ENCODE data around the gene TNP1. TPM values are rescaled to one million over a fixed set of nuclear protein-coding genes. Genes with fewer than 3 reads are reported as not detected.

Gene TNP1, protein sequence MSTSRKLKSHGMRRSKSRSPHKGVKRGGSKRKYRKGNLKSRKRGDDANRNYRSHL
- total RNA-seq (0.31 TPM), polyA plus RNA-seq (ENCODE audit: insufficient read depth in 1 of 8, insufficient read length in 8 of 8, low replicate concordance in 1 of 8) (1 to 10 TPM in 1 of 8 donors, under 1 TPM in 2, not detected in 5; 0.27 to 1.2 (median 0.63) TPM)
- long read RNA-seq, donor 1, partial matches to known transcripts, result 0 of 1 reads
- long read RNA-seq, donor 1, other reads (novel, unspliced or antisense), result 0 of 1 reads
- long read RNA-seq, donor 2, result 0 reads
- long read RNA-seq, donor 3, result 0 reads
- long read RNA-seq, donor 4, result 0 reads
- long read RNA-seq, donor 5, result 0 reads
- long read RNA-seq, donor 6, result 0 reads
- long read RNA-seq, donor 7, result 0 reads
- long read RNA-seq, donor 8, result 0 reads
- long read RNA-seq, donor 9, result 0 reads
- long read RNA-seq, donor 10, result 0 reads
- long read RNA-seq, donor 11, result 0 reads

DNA sequence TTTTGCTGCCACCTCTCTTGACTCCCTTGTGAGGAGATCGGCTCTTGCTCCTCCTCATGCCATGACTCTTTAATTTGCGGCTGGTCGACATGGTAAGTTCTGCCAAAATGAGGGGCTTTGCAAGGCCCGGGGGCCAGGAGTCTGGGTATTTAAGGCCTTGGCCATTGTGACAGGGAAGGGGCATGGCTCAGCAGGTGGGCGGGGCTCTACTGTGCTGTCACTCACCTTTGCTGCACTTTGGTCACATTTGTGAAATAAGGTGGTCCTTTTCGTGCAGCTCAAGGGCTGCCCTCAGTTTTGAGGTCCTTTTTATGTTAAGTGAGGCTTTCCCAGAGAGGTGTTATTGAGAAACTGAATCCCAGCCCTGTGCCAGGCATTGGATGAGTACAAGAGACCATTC, at the start of gene TNP1:
Gene TNP1 (minus strand): TSS at position 121 of the 400 bp plus-strand sequence. CDS start 30 bp downstream, at position 91.
- H3K27me3 ChIP-seq (ENCODE audit: control insufficient read depth, insufficient read depth, low read length), result no peaks in the 10 kb centered on the region
- no peak for DNase-seq
- no CpG with 5 or more reads among the region's 6 CpGs for WGBS (ENCODE audit: insufficient coverage)
- H3K27ac ChIP-seq (ENCODE audit: low read length), result no peak within 1 kb of the TSS
- H3K36me3 ChIP-seq (ENCODE audit: control insufficient read depth, insufficient read depth, low read length), result no peaks in the 10 kb centered on the region
- H3K4me1 ChIP-seq (ENCODE audit: control insufficient read depth, insufficient read depth, low read length), result peaks cover 30% of the 10 kb centered on the region
- H3K4me3 ChIP-seq (ENCODE audit: low read length), result no peak within 1 kb of the TSS
- H3K9me3 ChIP-seq (replicated peaks; ENCODE audit: control insufficient read depth, low read depth, low read length), result no peaks in the 10 kb centered on the region

DNA sequence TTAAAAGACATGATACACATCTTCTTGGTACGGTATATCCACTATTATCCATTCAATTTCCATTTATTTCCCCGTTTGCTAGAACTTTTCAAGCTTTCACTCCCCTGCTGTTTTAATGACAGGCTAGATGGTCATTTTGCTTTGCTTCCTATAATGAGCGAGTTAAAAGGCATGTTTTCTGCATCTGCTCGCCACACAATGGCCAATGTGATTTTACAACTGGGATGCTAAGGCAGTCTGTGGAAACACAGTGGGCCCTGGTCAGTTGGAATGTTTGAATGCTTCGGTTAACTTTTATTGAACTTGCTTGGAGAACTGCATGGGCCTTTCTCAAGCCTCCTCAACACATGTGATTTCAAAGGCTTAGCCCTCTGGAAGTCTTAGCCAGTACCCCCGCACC, 48.4 kb upstream of the TNP1 start:
- H3K4me3 ChIP-seq (ENCODE audit: low read length), result no peak overlapping the region
- H3K36me3 ChIP-seq (ENCODE audit: control insufficient read depth, insufficient read depth, low read length), result no peaks in the 10 kb centered on the region
- H3K4me1 ChIP-seq (ENCODE audit: control insufficient read depth, insufficient read depth, low read length), result peaks cover 18% of the 10 kb centered on the region
- DNase-seq, result no peak
- H3K27me3 ChIP-seq (ENCODE audit: control insufficient read depth, insufficient read depth, low read length), result peaks cover 2% of the 10 kb centered on the region
- H3K9me3 ChIP-seq (replicated peaks; ENCODE audit: control insufficient read depth, low read depth, low read length), result peaks cover 6% of the 10 kb centered on the region
- H3K27ac ChIP-seq (ENCODE audit: low read length), result no peak overlapping the region
- WGBS (ENCODE audit: insufficient coverage), result 88% methylated on average over 2 of the region's 6 CpGs

DNA sequence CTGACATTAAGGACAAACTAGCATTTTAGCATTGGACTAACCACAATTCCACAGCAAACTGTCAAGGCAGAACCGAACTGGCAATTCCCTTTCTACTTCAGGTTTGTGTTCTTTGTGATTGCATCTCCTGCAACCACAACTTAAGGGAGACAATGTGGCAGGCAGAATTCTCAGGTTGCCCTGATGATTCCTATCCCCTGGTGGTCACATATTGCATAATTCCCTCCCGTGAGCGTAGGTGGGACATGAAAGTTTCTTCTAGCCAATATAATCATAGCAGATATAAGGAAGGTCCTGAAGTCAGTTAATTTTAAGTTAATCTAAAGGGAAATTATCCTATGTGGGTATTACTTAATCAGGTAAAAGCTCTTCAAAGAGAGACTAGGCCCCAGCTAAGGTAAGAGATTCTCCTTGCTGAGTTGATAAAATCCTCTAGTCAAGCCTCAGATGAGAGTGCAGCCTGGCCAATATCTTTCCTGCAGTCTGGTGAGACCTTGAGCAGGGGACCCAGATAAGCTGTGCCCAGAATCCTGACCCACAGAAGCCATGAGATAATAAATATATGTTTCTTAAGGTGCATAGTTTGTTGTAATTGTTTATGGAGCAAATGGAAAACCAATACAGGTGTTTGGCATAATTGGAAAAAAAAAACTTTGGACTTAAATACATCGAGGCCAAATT, 45.9 kb upstream of the TNP1 start:
- DNase-seq, result no peak
- Histone ChIP-seq H3K9me3 (replicated peaks; ENCODE audit: control insufficient read depth, low read depth, low read length) (peaks cover 13% of the 10 kb centered on the region), H3K27me3 (ENCODE audit: control insufficient read depth, insufficient read depth, low read length) (peaks cover 2% of the 10 kb centered on the region), H3K4me3 (ENCODE audit: low read length) (no peak overlapping the region), H3K36me3 (ENCODE audit: control insufficient read depth, insufficient read depth, low read length) (no peaks in the 10 kb centered on the region), H3K27ac (ENCODE audit: low read length) (no peak overlapping the region), H3K4me1 (ENCODE audit: control insufficient read depth, insufficient read depth, low read length) (peaks cover 21% of the 10 kb centered on the region)
- 71% methylated on average over 1 of the region's 4 CpGs for WGBS (ENCODE audit: insufficient coverage)

DNA sequence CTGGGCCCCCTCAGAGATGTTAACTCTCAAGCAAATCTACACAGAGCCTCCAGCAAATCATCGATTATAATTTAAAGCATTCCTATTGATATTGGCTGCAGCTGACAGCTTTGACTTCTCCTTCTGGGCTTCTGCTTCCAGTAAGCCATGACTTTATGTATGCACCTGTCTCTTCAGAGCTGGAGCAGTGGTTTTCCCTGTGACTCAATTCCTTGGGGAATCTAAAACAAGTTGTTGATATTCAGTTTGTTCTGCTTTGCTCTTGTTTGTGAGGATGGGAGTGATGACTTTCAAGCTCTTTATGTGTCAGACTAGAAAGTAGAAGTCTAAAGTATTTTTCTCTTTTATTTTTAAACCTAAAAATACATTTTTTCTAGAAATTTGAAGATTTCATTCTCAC, 45.1 kb upstream of the TNP1 start:
- Histone ChIP-seq H3K27ac (ENCODE audit: low read length) (peak overlapping the region; percentile 36), H3K4me3 (ENCODE audit: low read length) (no peak overlapping the region)
- 22% methylated on average over 1 of the region's 1 CpG for WGBS (ENCODE audit: insufficient coverage)

DNA sequence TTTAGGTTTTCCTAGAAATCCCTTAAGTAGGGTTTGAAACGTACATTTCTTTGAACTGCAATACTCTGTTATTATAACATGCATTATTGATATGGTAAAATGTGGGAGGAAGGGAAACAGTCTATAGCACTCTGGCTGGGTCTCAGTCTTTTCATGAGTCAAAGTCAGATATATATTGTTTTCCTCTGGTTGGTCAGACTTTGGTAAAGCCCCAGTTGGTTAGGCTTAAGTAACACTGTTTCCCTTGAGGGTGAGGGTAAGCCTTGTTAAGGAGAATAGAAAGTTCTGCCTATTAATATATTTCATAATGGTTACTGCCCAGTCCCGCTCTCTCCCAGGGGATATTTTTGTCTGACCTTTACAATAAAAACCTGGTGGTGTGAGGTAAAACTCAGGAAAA, 44.7 kb upstream of the TNP1 start:
- H3K4me3 ChIP-seq (ENCODE audit: low read length), result no peak overlapping the region
- no peaks in the 10 kb centered on the region for H3K27me3 ChIP-seq (ENCODE audit: control insufficient read depth, insufficient read depth, low read length)
- WGBS (ENCODE audit: insufficient coverage), result no CpG with 5 or more reads among the region's 2 CpGs
- peak overlapping the region; percentile 36 for H3K27ac ChIP-seq (ENCODE audit: low read length)
- DNase-seq, result no peak
- no peaks in the 10 kb centered on the region for H3K36me3 ChIP-seq (ENCODE audit: control insufficient read depth, insufficient read depth, low read length)
- H3K9me3 ChIP-seq (replicated peaks; ENCODE audit: control insufficient read depth, low read depth, low read length), result peaks cover 13% of the 10 kb centered on the region
- peaks cover 12% of the 10 kb centered on the region for H3K4me1 ChIP-seq (ENCODE audit: control insufficient read depth, insufficient read depth, low read length)

More for the DNA sequence above, 45.1 kb upstream of the TNP1 start:
- DNase-seq, result peak; percentile 69
- H3K27me3 ChIP-seq (ENCODE audit: control insufficient read depth, insufficient read depth, low read length), result no peaks in the 10 kb centered on the region
- H3K4me1 ChIP-seq (ENCODE audit: control insufficient read depth, insufficient read depth, low read length), result peaks cover 16% of the 10 kb centered on the region
- H3K36me3 ChIP-seq (ENCODE audit: control insufficient read depth, insufficient read depth, low read length), result no peaks in the 10 kb centered on the region
- H3K9me3 ChIP-seq (replicated peaks; ENCODE audit: control insufficient read depth, low read depth, low read length), result peaks cover 13% of the 10 kb centered on the region

DNA sequence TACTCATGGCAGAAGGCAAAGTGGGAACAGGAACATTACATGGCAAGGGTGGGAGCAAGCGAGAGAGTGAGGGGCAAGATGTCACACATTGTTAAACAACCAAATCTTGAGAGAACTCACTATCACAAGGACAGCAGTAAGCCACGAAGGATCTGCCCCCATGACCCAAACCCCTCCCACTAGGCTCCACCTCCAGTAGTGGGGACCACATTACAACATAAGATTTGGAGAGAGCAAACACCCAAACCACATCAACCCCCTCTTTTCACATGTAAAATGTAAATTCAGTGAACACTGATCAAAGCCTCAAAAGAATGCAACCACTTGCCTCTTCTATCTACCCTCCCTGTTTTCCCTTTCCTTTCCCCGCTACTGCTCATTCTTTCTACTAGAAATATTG, 43.6 kb upstream of the TNP1 start:
- Histone ChIP-seq H3K9me3 (replicated peaks; ENCODE audit: control insufficient read depth, low read depth, low read length) (peaks cover 13% of the 10 kb centered on the region), H3K4me3 (ENCODE audit: low read length) (no peak overlapping the region), H3K36me3 (ENCODE audit: control insufficient read depth, insufficient read depth, low read length) (no peaks in the 10 kb centered on the region), H3K4me1 (ENCODE audit: control insufficient read depth, insufficient read depth, low read length) (peaks cover 8% of the 10 kb centered on the region), H3K27ac (ENCODE audit: low read length) (no peak overlapping the region), H3K27me3 (ENCODE audit: control insufficient read depth, insufficient read depth, low read length) (no peaks in the 10 kb centered on the region)
- DNase-seq, result no peak
- WGBS (ENCODE audit: insufficient coverage), result 96% methylated on average over 3 of the region's 3 CpGs

DNA sequence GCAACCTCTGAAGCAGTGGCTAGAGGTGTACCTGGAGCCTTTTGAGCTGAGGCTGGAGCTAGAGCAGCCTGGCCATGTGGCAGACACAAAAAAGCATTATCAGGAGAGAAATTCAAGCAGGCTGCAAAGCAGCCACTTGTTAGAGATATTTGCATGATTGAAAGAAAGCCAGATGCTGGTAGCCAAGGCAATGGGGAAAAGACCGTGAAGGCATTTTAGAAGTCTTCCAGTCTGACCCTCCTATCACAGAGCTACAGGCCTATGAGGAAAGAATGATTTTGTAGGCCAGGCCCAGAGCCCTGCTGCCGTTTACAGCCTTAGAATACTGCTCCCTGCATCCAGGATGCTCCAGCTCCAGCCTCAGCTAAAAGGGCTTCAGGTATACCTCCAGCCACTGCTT, 41.4 kb upstream of the TNP1 start:
- H3K27ac ChIP-seq (ENCODE audit: low read length), result no peak overlapping the region
- H3K4me3 ChIP-seq (ENCODE audit: low read length), result no peak overlapping the region
- no peaks in the 10 kb centered on the region for H3K27me3 ChIP-seq (ENCODE audit: control insufficient read depth, insufficient read depth, low read length)
- peaks cover 13% of the 10 kb centered on the region for H3K9me3 ChIP-seq (replicated peaks; ENCODE audit: control insufficient read depth, low read depth, low read length)
- DNase-seq, result no peak
- H3K4me1 ChIP-seq (ENCODE audit: control insufficient read depth, insufficient read depth, low read length), result peaks cover 8% of the 10 kb centered on the region
- whole genome bisulfite sequencing (ENCODE audit: insufficient coverage), result 60% methylated on average over 1 of the region's 2 CpGs
- no peaks in the 10 kb centered on the region for H3K36me3 ChIP-seq (ENCODE audit: control insufficient read depth, insufficient read depth, low read length)

DNA sequence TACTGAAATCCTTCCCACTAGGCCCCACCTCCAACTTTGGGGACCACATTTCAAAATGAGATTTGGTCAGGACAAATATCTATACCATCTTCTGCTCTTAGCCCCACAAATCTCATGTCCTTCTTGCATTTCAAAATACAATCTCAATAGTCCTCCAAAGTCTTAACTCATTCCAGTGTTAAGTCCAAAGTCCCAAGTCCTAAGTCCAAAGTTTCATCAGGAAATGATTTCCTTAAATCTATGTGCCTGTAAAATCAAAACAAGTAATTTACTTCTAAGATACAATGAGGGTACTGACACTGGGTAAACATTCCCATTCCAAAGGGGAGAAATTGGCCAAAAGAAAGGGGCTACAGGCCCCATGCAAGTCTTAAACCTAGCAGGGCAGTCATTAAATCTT, 40.5 kb upstream of the TNP1 start:
- Histone ChIP-seq H3K27ac (ENCODE audit: low read length) (no peak overlapping the region), H3K4me1 (ENCODE audit: control insufficient read depth, insufficient read depth, low read length) (peaks cover 8% of the 10 kb centered on the region), H3K27me3 (ENCODE audit: control insufficient read depth, insufficient read depth, low read length) (no peaks in the 10 kb centered on the region), H3K9me3 (replicated peaks; ENCODE audit: control insufficient read depth, low read depth, low read length) (peaks cover 13% of the 10 kb centered on the region), H3K36me3 (ENCODE audit: control insufficient read depth, insufficient read depth, low read length) (no peaks in the 10 kb centered on the region), H3K4me3 (ENCODE audit: low read length) (no peak overlapping the region)
- no peak for DNase-seq

DNA sequence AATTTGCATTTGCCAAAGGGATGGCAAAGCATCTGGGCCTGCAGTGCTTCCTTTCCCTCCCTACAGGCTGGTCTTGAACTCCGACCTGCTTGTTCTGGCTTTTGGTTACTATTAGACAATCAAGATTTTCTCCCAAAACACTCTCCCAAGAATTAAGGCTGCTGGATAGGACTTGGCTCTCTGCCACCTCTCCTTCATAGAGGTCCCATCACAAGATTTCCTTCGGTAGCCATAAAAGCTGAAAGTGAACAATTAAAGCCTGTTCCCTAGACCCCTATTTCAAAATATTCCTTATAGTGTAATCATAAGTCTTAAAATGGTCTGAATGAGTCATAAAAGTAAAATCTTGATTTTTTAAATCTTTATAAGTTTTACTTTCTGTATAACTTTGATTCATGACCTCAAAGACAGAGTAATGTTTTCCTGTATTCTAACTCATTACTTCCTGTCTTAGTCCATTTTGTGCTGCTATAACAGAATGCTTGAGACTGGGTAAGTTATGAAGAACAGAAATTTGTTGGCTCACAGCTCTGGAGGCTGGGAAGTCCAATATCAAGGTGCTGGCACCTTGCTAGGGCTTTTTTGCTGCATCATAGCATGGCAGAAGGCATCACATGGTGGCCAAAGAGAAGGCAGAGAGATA, 37.8 kb upstream of the TNP1 start:
- H3K27me3 ChIP-seq (ENCODE audit: control insufficient read depth, insufficient read depth, low read length), result no peaks in the 10 kb centered on the region
- no peak overlapping the region for H3K4me3 ChIP-seq (ENCODE audit: low read length)
- 67% methylated on average over 1 of the region's 2 CpGs for WGBS (ENCODE audit: insufficient coverage)
- peaks cover 3% of the 10 kb centered on the region for H3K4me1 ChIP-seq (ENCODE audit: control insufficient read depth, insufficient read depth, low read length)
- peaks cover 3% of the 10 kb centered on the region for H3K9me3 ChIP-seq (replicated peaks; ENCODE audit: control insufficient read depth, low read depth, low read length)
- H3K36me3 ChIP-seq (ENCODE audit: control insufficient read depth, insufficient read depth, low read length), result no peaks in the 10 kb centered on the region
- DNase-seq, result no peak
- H3K27ac ChIP-seq (ENCODE audit: low read length), result no peak overlapping the region

DNA sequence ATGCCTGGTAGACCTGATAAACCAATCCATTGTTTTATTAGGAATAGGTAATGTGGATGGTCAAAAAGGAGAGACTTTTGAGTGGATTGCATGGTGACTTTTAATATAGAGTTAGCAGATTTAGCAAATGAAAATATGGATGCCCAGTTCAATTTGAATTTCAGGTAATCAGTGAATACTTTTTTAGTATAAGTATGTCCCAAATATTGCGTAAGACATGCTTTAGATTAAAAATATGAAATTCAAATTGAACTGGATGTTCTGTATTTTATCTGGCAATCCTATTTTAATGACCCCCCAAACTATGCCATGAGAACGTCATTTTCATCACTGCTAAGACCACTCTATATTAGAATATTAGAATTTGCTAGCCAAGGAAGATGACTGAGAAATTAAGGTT, 30.3 kb upstream of the TNP1 start:
- no peaks in the 10 kb centered on the region for H3K36me3 ChIP-seq (ENCODE audit: control insufficient read depth, insufficient read depth, low read length)
- no peaks in the 10 kb centered on the region for H3K9me3 ChIP-seq (replicated peaks; ENCODE audit: control insufficient read depth, low read depth, low read length)
- H3K4me1 ChIP-seq (ENCODE audit: control insufficient read depth, insufficient read depth, low read length), result peaks cover 40% of the 10 kb centered on the region
- no CpG with 5 or more reads among the region's 2 CpGs for WGBS (ENCODE audit: insufficient coverage)
- no peak overlapping the region for H3K4me3 ChIP-seq (ENCODE audit: low read length)
- DNase-seq, result no peak
- no peak overlapping the region for H3K27ac ChIP-seq (ENCODE audit: low read length)
- H3K27me3 ChIP-seq (ENCODE audit: control insufficient read depth, insufficient read depth, low read length), result peaks cover 2% of the 10 kb centered on the region
